K562 (cell line): Measurements from ENCODE around the gene DHRS13. TPM values are rescaled to one million over a fixed set of nuclear protein-coding genes. Genes with fewer than 3 reads are reported as not detected.

Experiments
- CBX1 ChIP-seq: sonication (generic); IDR thresholded peaks from 2 replicates; pipeline ENCODE4 v1.6.1; 2016; ENCODE audit warnings: antibody characterized with exemption, low read depth, mild to moderate bottlenecking
- CC2D1A ChIP-seq: fragments of 450-650 bp; IDR thresholded peaks from 2 replicates; pipeline ENCODE4 v1.6.1; 2017; ENCODE audit warnings: mild to moderate bottlenecking
- ETS1 ChIP-seq: conservative IDR thresholded peaks from 2 replicates; pipeline ENCODE4 v1.6.1; 2011; ENCODE audit warnings: low read depth, mild to moderate bottlenecking, low read length; ENCODE audit not compliant: control insufficient read depth
- FOSL1 ChIP-seq: fragments of 200-800 bp; sonication (Bioruptor generic); conservative IDR thresholded peaks from 2 replicates; pipeline ENCODE4 v1.6.1; 2016; ENCODE audit warnings: missing genetic modification characterization, missing compliant biosample characterization
- FOXO4 ChIP-seq: fragments of 450-650 bp; formaldehyde crosslinking; IDR thresholded peaks from 2 replicates; pipeline ENCODE4 v1.4.0; 2020; ENCODE audit warnings: mild to moderate bottlenecking, moderate library complexity
- MNT ChIP-seq, 2 experiments: fragments of 450-650 bp; conservative IDR thresholded peaks; 2 replicates each; pipeline ENCODE4 v1.6.1; 2017; ENCODE audit warnings: mild to moderate bottlenecking in 2 of 2, moderate library complexity in 2 of 2
- MTF1 ChIP-seq: fragments of 250-450 bp; sonication (Bioruptor Pico); IDR thresholded peaks from 2 replicates; pipeline ENCODE4 v1.9.0; 2021; ENCODE audit warnings: moderate library complexity, mild to moderate bottlenecking, inconsistent platforms, borderline replicate concordance
- MYC ChIP-seq, 2 experiments: fragments of 250-450 bp in 1 of 2; sonication (Bioruptor Pico) in 1 of 2; IDR thresholded peaks; 2 replicates each; pipeline versions ENCODE4 v1.5.1 to v1.6.1; 2012 to 2021; ENCODE audit warnings: low read depth in 2 of 2, borderline replicate concordance in 1 of 2, improper control_type of control experiment in 1 of 2, low read length in 1 of 2, mild to moderate bottlenecking in 1 of 2, moderate library complexity in 1 of 2
- SMAD4 ChIP-seq: fragments of 250-450 bp; sonication (Bioruptor Pico); conservative IDR thresholded peaks from 2 replicates; pipeline ENCODE4 v1.8.0; 2021; ENCODE audit warnings: inconsistent platforms, mild to moderate bottlenecking, moderate library complexity
- SNAPC5 ChIP-seq: fragments of 250-450 bp; sonication (Bioruptor Pico); IDR thresholded peaks from 2 replicates; pipeline ENCODE4 v1.8.0; 2021; ENCODE audit warnings: moderate library complexity, mild to moderate bottlenecking, inconsistent platforms
- SNIP1 ChIP-seq: fragments of 450-650 bp; IDR thresholded peaks from 2 replicates; pipeline ENCODE4 v1.7.1; 2017; ENCODE audit warnings: low read depth, mild to moderate bottlenecking
- SNRNP70 ChIP-seq: fragments of 200-400 bp; formaldehyde crosslinking; optimal IDR thresholded peaks from 2 replicates; pipeline ENCODE3; 2017; ENCODE audit warnings: low read depth, low read length
- SPI1 ChIP-seq: IDR thresholded peaks from 2 replicates; pipeline ENCODE4 v1.6.1; 2011; ENCODE audit warnings: low read depth, low read length, control low read depth, borderline replicate concordance
- U2AF2 ChIP-seq: fragments of 200-400 bp; formaldehyde crosslinking; optimal IDR thresholded peaks from 2 replicates; pipeline ENCODE3; 2017; ENCODE audit warnings: low read depth, mild to moderate bottlenecking, low read length
- ZBED1 ChIP-seq: IDR thresholded peaks from 2 replicates; pipeline ENCODE4 v1.6.1; 2014
- ZBTB33 ChIP-seq: sonication (generic); formaldehyde crosslinking; IDR thresholded peaks from 2 replicates; pipeline ENCODE4 v1.8.1; 2023; ENCODE audit warnings: mild to moderate bottlenecking, missing genetic modification reagents
- ZNF592 ChIP-seq: fragments of 450-650 bp; IDR thresholded peaks from 2 replicates; pipeline ENCODE4 v1.6.1; 2017; ENCODE audit warnings: antibody characterized with exemption, mild to moderate bottlenecking
- polyA plus RNA-seq, 8 experiments: library from polyadenylated mRNA; depleted of rRNA in 4 of 8; stranded (reverse) in 5 of 8; unstranded in 3 of 8; fragments of >200 nt; fragmentation: Nextera tagmentation in 2 of 8; fragmentation: Illumina TruSeq in 1 of 8; extraction: Ambion mirVana in 2 of 8; extraction: Trizol in 1 of 8; gene quantifications; 2 replicates each; pipeline versions ENCODE4 v1.2.1 to v1.2.3, GENCODE V29; 2011 to 2014; ENCODE audit warnings: inconsistent platforms in 1 of 8, missing spikeins in 1 of 8
- total RNA-seq, 7 experiments: library from RNA; depleted of rRNA in 6 of 7; stranded (reverse); fragments of >200 nt in 6 of 7; fragmentation: Illumina TruSeq in 2 of 7; extraction: Trizol in 2 of 7; gene quantifications; 2 replicates each; pipeline versions ENCODE4 v1.2.1 to v1.2.3, GENCODE V29; 2011 to 2021; ENCODE audit warnings: low replicate concordance in 1 of 7

Gene DHRS13
- total and polyA plus RNA-seq, 9 of the 15 experiments (the other 6 are each of a cell fraction or from before 2014, with no cell fraction given): 0.32 to 52.3 (median 34.3) TPM; not detected in 1

- TF ChIP-seq MNT (conservative IDR thresholded peaks at IDR 0.05) (no peak), SNRNP70 (no peak), SMAD4 (0 out of 2 replicates have a peak, but pooled peaks have one; percentile 1), ETS1 (no peak), ZBED1 (no peak), SPI1 (peak; percentile 62; the same call in 1 of the 2 replicates), ZBTB33 (CRISPR knock-in tag) (no peak), FOSL1 (tag) (no peak), SNAPC5 (no peak), CBX1 (no peak), ZNF592 (peak; percentile 51; the same call in 1 of the 2 replicates), U2AF2 (no peak), CC2D1A (no peak), SNIP1 (no peak), MTF1 (no peak), FOXO4 (CRISPR knock-in tag) (no peak), MYC (IDR thresholded peaks at IDR 0.05; ENCODE audit: low read depth, low read length) (no peak), MYC (CRISPR knock-in tag; IDR thresholded peaks at IDR 0.05; ENCODE audit: borderline replicate concordance, low read depth) (no peak)
- TF ChIP-seq, all 486 proteins: peak for 10
These were observed 40.3 kb downstream of the DHRS13 start (continued) for GRCh38 chr17:28862561-28862960.
